Camera-type eye (tissue), 1 donor: ENCODE data around the gene CRCP. TPM values are rescaled to one million over a fixed set of nuclear protein-coding genes. Genes with fewer than 3 reads are reported as not detected.

Experiments
- total RNA-seq: library from RNA; depleted of rRNA; stranded (reverse); fragments of >200 nt; gene quantifications from one replicate; pipeline ENCODE4 v1.2.3, GENCODE V29; 2014

CRCP gene
- total RNA-seq = 46.3 TPM

DNA sequence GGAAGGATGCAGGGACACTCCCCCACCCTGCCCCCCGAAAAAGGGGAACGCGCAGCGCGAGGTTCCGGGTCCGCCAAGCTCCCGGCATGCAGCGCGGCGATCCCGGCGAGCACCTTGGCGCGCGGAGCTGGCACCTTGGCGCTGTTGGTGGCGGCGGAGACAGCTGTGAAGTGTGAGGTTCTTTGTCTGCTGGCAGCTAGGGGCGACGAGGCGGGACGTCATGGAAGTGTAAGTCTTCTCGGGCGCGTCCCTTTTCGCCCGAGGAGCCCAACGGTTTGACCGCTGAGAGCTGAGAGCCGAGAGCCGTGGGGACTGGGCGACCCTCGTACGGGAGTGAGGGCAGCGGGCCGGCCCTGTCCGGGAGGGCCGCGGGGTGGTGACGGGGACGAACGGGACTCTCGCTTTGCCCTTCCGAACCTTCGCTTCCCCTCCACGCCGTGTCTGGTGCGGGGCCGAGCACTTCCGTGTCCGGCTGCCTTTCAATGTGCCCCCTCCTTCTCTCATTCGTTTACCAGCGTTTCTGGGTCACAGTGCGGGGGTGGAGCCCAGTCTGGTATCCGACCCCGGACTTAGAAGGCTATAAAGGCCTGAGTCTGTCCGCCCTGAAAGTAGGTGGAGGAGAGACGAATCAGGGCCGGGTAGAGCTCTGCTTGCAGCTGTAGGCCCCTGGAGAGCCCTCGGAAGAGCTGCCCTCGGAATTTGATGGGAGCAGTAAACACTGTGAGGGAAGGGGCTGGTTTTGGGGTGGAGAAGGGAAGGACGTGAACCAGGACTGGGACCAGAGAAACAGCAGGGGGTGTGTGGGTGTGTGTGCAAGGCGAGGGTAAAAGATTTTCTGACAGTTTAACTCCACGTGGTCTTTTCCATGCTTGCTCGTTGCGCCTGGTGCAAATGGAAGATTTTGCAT, at the start of gene CRCP:
CRCP (plus strand) TSS at position 105 of the 907 bp plus-strand sequence; CDS start at position 221, 116 bp downstream.

DNA sequence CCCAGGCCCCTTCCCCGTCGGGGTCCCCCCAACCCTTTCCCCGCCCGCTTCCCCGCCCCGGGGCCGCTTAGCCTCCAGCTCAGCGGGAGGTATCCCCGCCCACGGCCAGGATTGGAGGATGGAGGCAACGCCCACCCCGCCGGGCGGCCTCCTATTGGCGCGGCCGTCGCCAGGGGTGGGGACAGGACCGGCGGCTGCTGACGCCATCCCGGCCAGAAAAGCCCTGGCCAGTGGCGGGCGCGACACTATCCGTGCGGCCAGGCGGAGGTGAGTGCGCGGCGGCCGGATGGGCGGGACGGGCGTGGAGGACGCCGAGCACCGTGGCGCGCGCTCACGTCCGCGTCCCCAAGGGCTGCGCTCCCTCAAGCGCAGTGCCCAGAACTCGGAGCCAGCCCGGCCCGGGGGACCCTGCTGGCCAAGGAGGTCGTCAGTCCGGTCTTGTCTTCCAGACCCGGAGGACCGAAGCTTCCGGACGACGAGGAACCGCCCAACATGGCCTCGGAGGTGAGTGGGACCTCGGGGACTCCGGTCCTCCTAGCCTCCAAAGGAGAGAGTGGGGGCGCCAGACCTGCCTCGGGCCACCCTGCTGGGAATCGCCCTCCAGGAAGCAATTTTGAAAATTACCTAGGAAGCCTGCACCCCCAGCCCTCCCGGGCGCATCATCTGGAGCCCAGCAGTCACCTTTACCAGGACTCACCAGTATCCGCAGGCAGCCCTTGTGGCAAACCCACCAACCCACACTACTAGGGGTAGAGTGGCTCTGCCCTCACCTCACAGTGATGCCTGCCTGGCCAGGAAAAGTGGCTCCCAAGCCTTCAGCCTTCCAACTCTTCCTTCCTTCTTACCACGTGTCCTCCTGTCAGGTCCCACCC, 38.8 kb upstream of the CRCP start, which contains the start of gene ASL:
ASL (plus strand) TSS at position 230 of the 872 bp plus-strand sequence; CDS start at position 493, 263 bp downstream.

Other genes starting within 250 kb of the CRCP start
- 30.3 TPM for gene VKORC1L1, start 241.8 kb upstream of the CRCP start, total RNA-seq
- gene GUSB, start 132.6 kb upstream of the CRCP start, total RNA-seq = 50.9 TPM
- 14.7 TPM for gene ASL, start 39.0 kb upstream of the CRCP start, total RNA-seq
- 51.5 TPM for gene TPST1, start 90.5 kb downstream of the CRCP start, total RNA-seq